H9 (cell line): ENCODE data around the gene POU2F1. TPM values are rescaled to one million over a fixed set of nuclear protein-coding genes. Genes with fewer than 3 reads are reported as not detected.

ENCODE experiments used
- DNase-seq: peaks from one replicate; pipeline ENCODE4 v3.0.0-alpha.2; 2017
- H2AFZ ChIP-seq: one replicate; pipeline ENCODE4 v1.6.1; 2013; ENCODE audit warnings: mild to moderate bottlenecking, low read length, control low read depth, moderate library complexity
- H2AK5ac ChIP-seq: 2 replicates; pipeline ENCODE4 v1.6.1; 2013; ENCODE audit warnings: low read length, control low read depth, mixed read lengths; ENCODE audit not compliant: insufficient read length
- H2BK120ac ChIP-seq: one replicate; pipeline ENCODE4 v1.6.1; 2013; ENCODE audit warnings: low read depth, mild to moderate bottlenecking, low read length, control low read depth, inconsistent platforms; ENCODE audit not compliant: poor library complexity, severe bottlenecking
- H2BK12ac ChIP-seq: 2 replicates; pipeline ENCODE4 v1.6.1; 2013; ENCODE audit warnings: low read length, control low read depth, mixed read lengths, low read depth; ENCODE audit not compliant: insufficient read length
- H2BK15ac ChIP-seq: 2 replicates; pipeline ENCODE4 v1.6.1; 2013; ENCODE audit warnings: low read depth, low read length, control low read depth
- H2BK20ac ChIP-seq: one replicate; pipeline ENCODE4 v1.6.1; 2013; ENCODE audit warnings: low read depth, mild to moderate bottlenecking, low read length, control low read depth, inconsistent platforms; ENCODE audit not compliant: poor library complexity, severe bottlenecking
- H2BK5ac ChIP-seq: 2 replicates; pipeline ENCODE4 v1.6.1; 2013; ENCODE audit warnings: low read length, control low read depth, mixed read lengths; ENCODE audit not compliant: insufficient read length
- H3K14ac ChIP-seq: 2 replicates; pipeline ENCODE4 v1.6.1; 2013; ENCODE audit warnings: low read length, control low read depth; ENCODE audit not compliant: insufficient read depth
- H3K18ac ChIP-seq: 2 replicates; pipeline ENCODE4 v1.6.1; 2013; ENCODE audit warnings: low read depth, mild to moderate bottlenecking, mixed read lengths, low read length, control low read depth; ENCODE audit not compliant: insufficient read length
- H3K23ac ChIP-seq: 2 replicates; pipeline ENCODE4 v1.6.1; 2013; ENCODE audit warnings: low read length, control low read depth, mixed read lengths, low read depth; ENCODE audit not compliant: insufficient read length
- H3K23me2 ChIP-seq: 2 replicates; pipeline ENCODE4 v1.6.1; 2013; ENCODE audit warnings: low read depth, mild to moderate bottlenecking, mixed read lengths, low read length, control low read depth; ENCODE audit not compliant: insufficient read length, poor library complexity, severe bottlenecking
- H3K27ac ChIP-seq: 2 replicates; pipeline ENCODE4 v1.5.1; 2013; ENCODE audit warnings: low read length, control low read depth, mixed read lengths, low read depth; ENCODE audit not compliant: insufficient read length
- H3K27me3 ChIP-seq: 2 replicates; pipeline ENCODE4 v1.6.1; 2013; ENCODE audit warnings: low read length, control low read depth, inconsistent platforms; ENCODE audit not compliant: insufficient read depth
- H3K4ac ChIP-seq: 2 replicates; pipeline ENCODE4 v1.6.1; 2013; ENCODE audit warnings: low read depth, mild to moderate bottlenecking, control low read depth, inconsistent platforms, low read length, moderate library complexity
- H3K4me1 ChIP-seq: 2 replicates; pipeline ENCODE4 v1.6.1; 2013; ENCODE audit warnings: low read length, control low read depth, inconsistent platforms; ENCODE audit not compliant: insufficient read depth
- H3K4me2 ChIP-seq: 2 replicates; pipeline ENCODE4 v1.6.1; 2013; ENCODE audit warnings: low read length, control low read depth, mixed read lengths; ENCODE audit not compliant: insufficient read length, insufficient read depth
- H3K56ac ChIP-seq: 2 replicates; pipeline ENCODE4 v1.6.1; 2013; ENCODE audit warnings: low read depth, mild to moderate bottlenecking, mixed read lengths, low read length, control low read depth; ENCODE audit not compliant: insufficient read length
- H3K79me1 ChIP-seq: 2 replicates; pipeline ENCODE4 v1.6.1; 2013; ENCODE audit warnings: low read depth, mild to moderate bottlenecking, moderate library complexity, low read length, control low read depth, inconsistent platforms; ENCODE audit not compliant: insufficient read depth, poor library complexity, severe bottlenecking
- H3K79me2 ChIP-seq: 2 replicates; pipeline ENCODE4 v1.6.1; 2013; ENCODE audit warnings: low read length, control low read depth, inconsistent platforms; ENCODE audit not compliant: insufficient read depth
- H3K9ac ChIP-seq: 2 replicates; pipeline ENCODE4 v1.6.1; 2013; ENCODE audit warnings: low read length, control low read depth, mixed read lengths; ENCODE audit not compliant: insufficient read length; ENCODE audit errors: extremely low read depth
- H3K9me3 ChIP-seq: one replicate; pipeline ENCODE4 v1.6.1; 2013; ENCODE audit warnings: low read depth, low read length, inconsistent platforms; ENCODE audit not compliant: control insufficient read depth
- H3T11ph ChIP-seq: one replicate; pipeline ENCODE4 v1.6.1; 2013; ENCODE audit warnings: mild to moderate bottlenecking, low read length, control low read depth, inconsistent platforms
- H4K20me1 ChIP-seq: one replicate; pipeline ENCODE4 v1.6.1; 2013; ENCODE audit not compliant: control insufficient read depth, insufficient read length, insufficient read depth
- H4K5ac ChIP-seq: 2 replicates; pipeline ENCODE4 v1.6.1; 2013; ENCODE audit warnings: low read depth, mild to moderate bottlenecking, mixed read lengths, low read length, control low read depth; ENCODE audit not compliant: insufficient read length
- H4K8ac ChIP-seq: replicated peaks from 2 replicates; pipeline ENCODE4 v1.6.1; 2013; ENCODE audit warnings: low read length, control low read depth, mixed read lengths, low read depth; ENCODE audit not compliant: insufficient read length
- H4K91ac ChIP-seq: 2 replicates; pipeline ENCODE4 v1.6.1; 2013; ENCODE audit warnings: low read depth, mild to moderate bottlenecking, moderate library complexity, mixed read lengths, low read length, control low read depth; ENCODE audit not compliant: insufficient read length
- H3K27ac Mint-ChIP-seq, 3 experiments: 2 replicates in 2 of 3; 3 replicates in 1 of 3; pipeline ENCODE4 v1.8.0; 2020 to 2021; ENCODE audit warnings: mixed read lengths in 3 of 3, mild to moderate bottlenecking in 1 of 3, moderate library complexity in 1 of 3
- H3K27me3 Mint-ChIP-seq: 2 replicates; pipeline ENCODE4 v1.8.0; 2021; ENCODE audit warnings: low read depth, mild to moderate bottlenecking, moderate library complexity, mixed read lengths
- H3K36me3 Mint-ChIP-seq, 3 experiments: 2 replicates in 2 of 3; 3 replicates in 1 of 3; pipeline ENCODE4 v1.8.0; 2020 to 2021; ENCODE audit warnings: low read depth in 3 of 3, mixed read lengths in 3 of 3; ENCODE audit not compliant: insufficient read depth in 1 of 3
- H3K4me1 Mint-ChIP-seq, 2 experiments: 2 replicates each; pipeline ENCODE4 v1.8.0; 2020; ENCODE audit warnings: mixed read lengths in 2 of 2
- H3K4me3 Mint-ChIP-seq, 2 experiments: 2 replicates in 1 of 2; 3 replicates in 1 of 2; pipeline ENCODE4 v1.8.0; 2020 to 2021; ENCODE audit warnings: mild to moderate bottlenecking in 2 of 2, mixed read lengths in 2 of 2, moderate library complexity in 1 of 2
- H3K9me3 Mint-ChIP-seq, 2 experiments: 2 replicates in 1 of 2; 3 replicates in 1 of 2; pipeline ENCODE4 v1.8.0; 2020; ENCODE audit warnings: mild to moderate bottlenecking in 2 of 2, mixed read lengths in 2 of 2, moderate library complexity in 1 of 2
- WGBS: extraction: QIAGEN DNeasy Blood & Tissue Kit; methylation state at CpG from one replicate; pipeline ENCODE4 v1.1.7; 2013; ENCODE audit warnings: missing lambda C conversion rate, low lambda C conversion rate, mixed read lengths; ENCODE audit not compliant: insufficient read length; ENCODE audit errors: extremely low coverage; 5-methylcytosine and 5-hydroxymethylcytosine counted together
- total RNA-seq: library from RNA; stranded (reverse); gene quantifications from 2 replicates; pipeline ENCODE4 v1.2.1, GENCODE V29; 2021
- TF ChIP-seq, protein P1 (sequence below): fragments of 200-600 bp; sonication (generic); conservative IDR thresholded peaks from 3 replicates; pipeline ENCODE4 v1.8.0; 2021; ENCODE audit warnings: antibody characterized with exemption, mild to moderate bottlenecking

The POU2F1 gene
- total RNA-seq, 1 experiment from 2014 or later: 62.5 TPM

DNA sequence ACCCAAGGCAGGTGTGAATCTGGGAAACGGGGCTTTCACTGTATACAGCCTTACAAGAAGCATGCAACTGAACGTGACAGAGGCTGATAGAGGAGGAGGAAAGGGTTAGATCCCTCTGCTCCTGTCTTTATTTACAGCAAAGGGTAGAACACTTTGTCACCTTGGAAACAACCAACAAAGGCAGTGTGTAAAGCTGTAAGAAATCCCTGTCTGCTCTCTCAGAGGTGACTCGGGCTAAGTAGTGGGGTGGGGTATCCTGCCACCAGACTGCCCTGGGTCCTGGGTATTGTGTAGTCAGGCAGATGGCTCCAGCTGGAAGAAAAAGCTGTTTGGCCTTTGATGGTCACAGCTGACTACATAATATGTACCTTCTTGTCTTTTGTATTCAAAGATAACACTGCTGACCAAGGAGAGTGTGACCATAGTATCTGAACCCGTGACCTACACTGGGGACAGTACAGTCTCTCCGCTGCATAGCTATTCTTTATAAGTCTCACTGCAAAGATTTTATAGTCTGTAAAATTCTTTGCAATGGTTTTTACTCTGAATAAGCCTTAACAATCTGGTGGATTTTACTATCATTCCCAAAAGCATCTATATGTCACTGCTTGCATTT is 22.1 kb upstream of the POU2F1 start:
- Histone ChIP-seq H3K79me2 (no peaks in the 10 kb centered on the region), H3K56ac (no peak overlapping the region), H3K14ac (no peak overlapping the region), H4K8ac (no peak overlapping the region), H2BK5ac (no peak overlapping the region), H3K4me1 (0 out of 2 replicates have a peak, but pooled peaks cover 2% of the 10 kb centered on the region), H3K9me3 (no peaks in the 10 kb centered on the region), H4K20me1 (no peaks in the 10 kb centered on the region), H3K23ac (no peak overlapping the region), H3K79me1 (no peaks in the 10 kb centered on the region), H3K27me3 (no peaks in the 10 kb centered on the region), H3K18ac (peak overlapping the region; percentile 42), H4K91ac (no peak overlapping the region), H3K23me2 (no peaks in the 10 kb centered on the region), H2BK20ac (no peak overlapping the region), H3T11ph (no peak overlapping the region), H2AK5ac (no peak overlapping the region), H2BK15ac (no peak overlapping the region), H3K4ac (no peak overlapping the region), H4K5ac (no peak overlapping the region), H2BK12ac (no peak overlapping the region), H2BK120ac (no peak overlapping the region), H2AFZ (no peak overlapping the region), H3K27ac (no peak overlapping the region), H3K9ac (no peak overlapping the region), H3K4me2 (no peak overlapping the region)
- no CpG with 5 or more reads among the region's 5 CpGs for WGBS
- TF ChIP-seq, protein P1, sequence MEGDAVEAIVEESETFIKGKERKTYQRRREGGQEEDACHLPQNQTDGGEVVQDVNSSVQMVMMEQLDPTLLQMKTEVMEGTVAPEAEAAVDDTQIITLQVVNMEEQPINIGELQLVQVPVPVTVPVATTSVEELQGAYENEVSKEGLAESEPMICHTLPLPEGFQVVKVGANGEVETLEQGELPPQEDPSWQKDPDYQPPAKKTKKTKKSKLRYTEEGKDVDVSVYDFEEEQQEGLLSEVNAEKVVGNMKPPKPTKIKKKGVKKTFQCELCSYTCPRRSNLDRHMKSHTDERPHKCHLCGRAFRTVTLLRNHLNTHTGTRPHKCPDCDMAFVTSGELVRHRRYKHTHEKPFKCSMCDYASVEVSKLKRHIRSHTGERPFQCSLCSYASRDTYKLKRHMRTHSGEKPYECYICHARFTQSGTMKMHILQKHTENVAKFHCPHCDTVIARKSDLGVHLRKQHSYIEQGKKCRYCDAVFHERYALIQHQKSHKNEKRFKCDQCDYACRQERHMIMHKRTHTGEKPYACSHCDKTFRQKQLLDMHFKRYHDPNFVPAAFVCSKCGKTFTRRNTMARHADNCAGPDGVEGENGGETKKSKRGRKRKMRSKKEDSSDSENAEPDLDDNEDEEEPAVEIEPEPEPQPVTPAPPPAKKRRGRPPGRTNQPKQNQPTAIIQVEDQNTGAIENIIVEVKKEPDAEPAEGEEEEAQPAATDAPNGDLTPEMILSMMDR: no peak
- peak; percentile 49 for DNase-seq
- no peaks in the 10 kb centered on the region for H3K36me3 Mint-ChIP-seq
- H3K27ac Mint-ChIP-seq: no peak overlapping the region
- H3K9me3 Mint-ChIP-seq: no peaks in the 10 kb centered on the region
- H3K27me3 Mint-ChIP-seq: no peaks in the 10 kb centered on the region
- no peak overlapping the region for H3K4me3 Mint-ChIP-seq
- H3K4me1 Mint-ChIP-seq: peaks cover 21 to 22% of the 10 kb centered on the region in 2 experiments
